Thymus (tissue), 14 donors: ENCODE results near the gene INAFM2. TPM values are rescaled to one million over a fixed set of nuclear protein-coding genes. Genes with fewer than 3 reads are reported as not detected.
A peak's percentile ranks its signal among the peaks of the same experiment; 100 is the strongest.

Experiments used
- DNase-seq, 9 donors: peaks; one replicate each; pipeline ENCODE4 v3.0.0-alpha.2; 2013; ENCODE audit warnings: low spot score in 9 of 9, low read depth in 6 of 9, missing footprints in 1 of 9
- H3K27ac ChIP-seq, 2 donors: one replicate each; pipeline ENCODE4 v1.5.1; 2013; ENCODE audit warnings: control low read depth in 1 of 2, low read depth in 1 of 2, low read length in 1 of 2, mild to moderate bottlenecking in 1 of 2, moderate library complexity in 1 of 2
- H3K27me3 ChIP-seq, 2 donors: one replicate each; pipeline ENCODE4 v1.5.1; 2013; ENCODE audit warnings: low read length in 1 of 2; ENCODE audit not compliant: control insufficient read depth in 2 of 2, insufficient read depth in 1 of 2
- H3K36me3 ChIP-seq, 2 donors: one replicate each; pipeline ENCODE4 v1.5.1; 2013; ENCODE audit warnings: low read length in 1 of 2, mild to moderate bottlenecking in 1 of 2, moderate library complexity in 1 of 2; ENCODE audit not compliant: control insufficient read depth in 2 of 2, insufficient read depth in 2 of 2
- H3K4me1 ChIP-seq, 2 donors: one replicate each; pipeline ENCODE4 v1.5.1; 2013; ENCODE audit warnings: low read length in 2 of 2; ENCODE audit not compliant: control insufficient read depth in 2 of 2, insufficient read depth in 2 of 2
- H3K4me3 ChIP-seq, 2 donors: one replicate each; pipeline ENCODE4 v1.5.1; 2013; ENCODE audit warnings: low read length in 2 of 2, control low read depth in 1 of 2, mild to moderate bottlenecking in 1 of 2
- H3K9me3 ChIP-seq, 2 donors: one replicate each; pipeline ENCODE4 v1.5.1; 2013; ENCODE audit warnings: low read length in 1 of 2, mild to moderate bottlenecking in 1 of 2; ENCODE audit not compliant: control insufficient read depth in 2 of 2, insufficient read depth in 1 of 2
- WGBS: extraction: QIAGEN DNeasy Blood & Tissue Kit; methylation state at CpG from one replicate; pipeline ENCODE4 v1.1.7; 2013; 5-methylcytosine and 5-hydroxymethylcytosine counted together
- long read RNA-seq, 10 donors: transcript quantifications; one replicate each; lab custom pipeline, GENCODE V29; 2026
- polyA plus RNA-seq: library from polyadenylated mRNA; stranded (reverse); fragments of 200-250 nt; gene quantifications from one replicate; pipeline ENCODE4 v1.2.3, GENCODE V29; 2013
- total RNA-seq: library from RNA; stranded (reverse); fragments of 120-200 nt; gene quantifications from one replicate; pipeline ENCODE4 v1.2.4, GENCODE V29; 2013
- donor health status: healthy.

The INAFM2 gene
- 10.1 TPM for total RNA-seq
- polyA plus RNA-seq: 12.8 TPM
- long read RNA-seq, donor 1: 0 reads
- long read RNA-seq, donor 2: 0 reads
- long read RNA-seq, donor 3, transcript INAFM2-202 (1 exons, 3,052 nt): major isoform, 6 of 6 reads
- long read RNA-seq, donor 3, partial matches to known transcripts: 0 of 6 reads
- long read RNA-seq, donor 3, other reads (novel, unspliced or antisense): 0 of 6 reads
- long read RNA-seq, donor 4, partial matches to known transcripts: 0 of 5 reads
- long read RNA-seq, donor 4, other reads (novel, unspliced or antisense): 0 of 5 reads
- long read RNA-seq, donor 5, transcript INAFM2-202 (1 exons, 3,052 nt): major isoform, 10 of 11 reads
- long read RNA-seq, donor 5, partial matches to known transcripts: 0 of 11 reads
- long read RNA-seq, donor 5, other reads (novel, unspliced or antisense): 0 of 11 reads
- long read RNA-seq, donor 6, partial matches to known transcripts: 0 of 4 reads
- long read RNA-seq, donor 6, other reads (novel, unspliced or antisense): 0 of 4 reads
- long read RNA-seq, donor 7, transcript INAFM2-202 (1 exons, 3,052 nt): major isoform, 12 of 12 reads
- long read RNA-seq, donor 7, partial matches to known transcripts: 0 of 12 reads
- long read RNA-seq, donor 7, other reads (novel, unspliced or antisense): 0 of 12 reads
- long read RNA-seq, donor 8, partial matches to known transcripts: 0 of 4 reads
- long read RNA-seq, donor 8, other reads (novel, unspliced or antisense): 0 of 4 reads
- long read RNA-seq, donor 9, partial matches to known transcripts: 0 of 1 reads
- long read RNA-seq, donor 9, other reads (novel, unspliced or antisense): 0 of 1 reads
- long read RNA-seq, donor 10, partial matches to known transcripts: 0 of 4 reads
- long read RNA-seq, donor 10, other reads (novel, unspliced or antisense): 0 of 4 reads

- peaks cover 0 to 9% of the 10 kb centered on the region in 2 donors for H3K9me3 ChIP-seq
- peak within 1 kb of the TSS; percentile 37 to 72 for H3K27ac ChIP-seq
- DNase-seq: peak; percentile 77 to 97 (median 91)
- H3K4me1 ChIP-seq: peaks cover 16 to 49% of the 10 kb centered on the region in 2 donors
- peak within 1 kb of the TSS; percentile 46 to 84 for H3K4me3 ChIP-seq
- peaks cover 0 to 23% of the 10 kb centered on the region in 2 donors for H3K27me3 ChIP-seq
- WGBS: under 1% methylated on average over 103 of the region's 103 CpGs
- H3K36me3 ChIP-seq: peaks cover 0 to 3% of the 10 kb centered on the region in 2 donors
Observed at GRCh38 chr15:40323239-40323952, at the start of gene INAFM2. Gene INAFM2, plus strand, starts transcription at chr15:40323692. Its CDS starts 364 bp downstream, at chr15:40324056.

- H3K36me3 ChIP-seq: no peaks in the 10 kb centered on the region
- H3K4me3 ChIP-seq: no peak overlapping the region
- WGBS: 59% methylated on average over 26 of the region's 26 CpGs
- H3K4me1 ChIP-seq: peaks cover 0 to 18% of the 10 kb centered on the region in 2 donors
- peak; percentile 64 to 90 (median 81) for DNase-seq
- no peaks in the 10 kb centered on the region for H3K9me3 ChIP-seq
- no peak overlapping the region for H3K27ac ChIP-seq
- H3K27me3 ChIP-seq: peaks cover 15 to 39% of the 10 kb centered on the region in 2 donors
Observed at GRCh38 chr15:40274350-40275274, 48.9 kb upstream of the INAFM2 start.

GRCh38 chr15:40275523-40275922 lies 48.0 kb upstream of the INAFM2 start:
- H3K9me3 ChIP-seq: no peaks in the 10 kb centered on the region
- no peak overlapping the region for H3K4me3 ChIP-seq
- DNase-seq: no peak
- 78% methylated on average over 5 of the region's 5 CpGs for WGBS
- no peak overlapping the region for H3K27ac ChIP-seq
- H3K27me3 ChIP-seq: peaks cover 24 to 48% of the 10 kb centered on the region in 2 donors
- H3K36me3 ChIP-seq: no peaks in the 10 kb centered on the region
- peaks cover 0 to 19% of the 10 kb centered on the region in 2 donors for H3K4me1 ChIP-seq

DNA sequence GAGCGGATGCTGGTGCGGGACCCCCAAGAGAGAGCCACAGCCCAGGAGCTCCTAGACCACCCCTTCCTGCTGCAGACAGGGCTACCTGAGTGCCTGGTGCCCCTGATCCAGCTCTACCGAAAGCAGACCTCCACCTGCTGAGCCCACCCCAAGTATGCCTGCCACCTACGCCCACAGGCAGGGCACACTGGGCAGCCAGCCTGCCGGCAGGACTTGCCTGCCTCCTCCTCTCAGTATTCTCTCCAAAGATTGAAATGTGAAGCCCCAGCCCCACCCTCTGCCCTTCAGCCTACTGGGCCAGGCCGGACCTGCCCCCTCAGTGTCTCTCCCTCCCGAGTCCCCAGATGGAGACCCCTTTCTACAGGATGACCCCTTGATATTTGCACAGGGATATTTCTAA lies 47.5 kb upstream of the INAFM2 start:
- 99% methylated on average over 7 of the region's 7 CpGs for WGBS
- Histone ChIP-seq H3K36me3 (no peaks in the 10 kb centered on the region), H3K4me1 (peaks cover 0 to 21% of the 10 kb centered on the region in 2 donors), H3K27ac (no peak overlapping the region), H3K9me3 (no peaks in the 10 kb centered on the region), H3K4me3 (no peak overlapping the region), H3K27me3 (peaks cover 29 to 52% of the 10 kb centered on the region in 2 donors)
- DNase-seq: no peak

DNA sequence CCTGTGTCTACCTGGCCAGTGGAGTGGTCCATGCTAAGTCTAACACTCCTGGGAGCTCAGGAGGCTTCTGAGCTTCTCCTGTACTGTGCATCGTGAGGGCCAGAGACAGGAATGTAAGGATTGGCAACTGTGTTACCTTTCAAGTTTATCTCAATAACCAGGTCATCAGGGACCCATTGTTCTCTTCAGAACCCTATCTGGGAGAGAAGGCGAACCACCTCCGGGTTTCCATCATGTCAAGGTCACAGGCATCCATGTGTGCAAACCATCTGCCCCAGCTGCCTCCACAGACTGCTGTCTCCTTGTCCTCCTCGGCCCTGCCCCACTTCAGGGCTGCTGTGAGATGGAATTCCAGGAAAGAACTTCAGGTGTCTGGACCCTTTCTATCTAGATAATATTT lies 46.6 kb upstream of the INAFM2 start:
- peaks cover 3 to 23% of the 10 kb centered on the region in 2 donors for H3K4me1 ChIP-seq
- no peaks in the 10 kb centered on the region for H3K36me3 ChIP-seq
- no peak overlapping the region for H3K4me3 ChIP-seq
- WGBS: 78% methylated on average over 4 of the region's 4 CpGs
- no peaks in the 10 kb centered on the region for H3K9me3 ChIP-seq
- H3K27me3 ChIP-seq: peaks cover 38 to 61% of the 10 kb centered on the region in 2 donors
- no peak overlapping the region for H3K27ac ChIP-seq
- DNase-seq: no peak

DNA sequence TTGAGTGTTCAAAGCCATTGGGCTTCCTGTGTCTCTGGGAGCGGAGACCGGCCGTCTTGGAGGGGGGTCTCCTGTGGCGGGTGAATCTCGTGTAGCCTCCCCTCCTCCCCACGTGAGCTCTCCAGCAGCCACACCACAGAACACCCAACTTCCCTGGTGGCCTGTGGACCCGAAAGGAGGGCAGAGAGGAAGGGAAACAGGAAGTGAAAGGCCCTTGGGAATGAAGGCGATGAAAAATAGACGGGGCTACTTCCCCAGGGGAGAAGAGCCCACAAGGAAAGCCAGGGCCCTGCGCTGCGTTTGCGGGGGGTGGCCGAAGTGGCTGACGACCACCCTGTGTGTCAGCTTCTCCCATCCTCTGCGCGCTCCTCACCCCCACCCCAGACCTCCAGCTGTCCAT lies 46.0 kb upstream of the INAFM2 start:
- WGBS: 25% methylated on average over 16 of the region's 16 CpGs
- H3K9me3 ChIP-seq: peaks cover 0 to 1% of the 10 kb centered on the region in 2 donors
- H3K36me3 ChIP-seq: no peaks in the 10 kb centered on the region
- peaks cover 8 to 25% of the 10 kb centered on the region in 2 donors for H3K4me1 ChIP-seq
- H3K27me3 ChIP-seq: peaks cover 44 to 66% of the 10 kb centered on the region in 2 donors
- peak in 1 of 9 donors; percentile 21 for DNase-seq
- H3K27ac ChIP-seq: no peak overlapping the region
- H3K4me3 ChIP-seq: no peak overlapping the region

DNA sequence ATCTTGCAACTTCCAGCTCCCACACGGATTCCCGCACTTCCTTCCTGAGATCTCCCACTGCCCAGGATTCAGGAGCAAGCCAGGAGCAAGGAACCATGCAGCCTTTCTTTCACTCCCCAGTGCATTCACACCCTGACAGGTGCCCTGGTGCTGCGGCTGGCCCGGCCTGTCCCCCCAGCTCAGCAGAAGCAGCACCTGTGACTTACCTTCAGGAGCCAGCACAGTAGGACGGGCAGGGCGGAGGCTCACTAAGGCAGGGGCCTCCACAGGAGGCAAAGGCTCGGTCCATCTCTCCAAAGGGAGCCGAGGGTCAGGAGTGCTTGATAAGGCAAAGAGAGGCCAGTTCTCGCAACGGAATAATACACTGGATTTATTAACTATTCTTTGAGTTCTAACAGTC lies 45.5 kb upstream of the INAFM2 start:
- H3K4me3 ChIP-seq: no peak overlapping the region
- H3K4me1 ChIP-seq: peaks cover 14 to 28% of the 10 kb centered on the region in 2 donors
- H3K9me3 ChIP-seq: peaks cover 0 to 4% of the 10 kb centered on the region in 2 donors
- 83% methylated on average over 10 of the region's 10 CpGs for WGBS
- no peaks in the 10 kb centered on the region for H3K36me3 ChIP-seq
- H3K27ac ChIP-seq: no peak overlapping the region
- H3K27me3 ChIP-seq: peaks cover 49 to 72% of the 10 kb centered on the region in 2 donors
- no peak for DNase-seq
